HG03060 (cell line): ENCODE measurements around the gene DACT2.
"Not testable (repeated sequence)": the region's sequence is repeated elsewhere in the genome, so short reads cannot be mapped to it uniquely, and the experiment has no call there.

Experiments
- ATAC-seq: cut with Tn5 transposase; IDR thresholded peaks from one replicate; pipeline ENCODE4 v1.9.1; 2021; ENCODE audit warnings: low read depth, moderate number of reproducible peaks; ENCODE audit not compliant: unreplicated experiment

The DACT2 gene

DNA sequence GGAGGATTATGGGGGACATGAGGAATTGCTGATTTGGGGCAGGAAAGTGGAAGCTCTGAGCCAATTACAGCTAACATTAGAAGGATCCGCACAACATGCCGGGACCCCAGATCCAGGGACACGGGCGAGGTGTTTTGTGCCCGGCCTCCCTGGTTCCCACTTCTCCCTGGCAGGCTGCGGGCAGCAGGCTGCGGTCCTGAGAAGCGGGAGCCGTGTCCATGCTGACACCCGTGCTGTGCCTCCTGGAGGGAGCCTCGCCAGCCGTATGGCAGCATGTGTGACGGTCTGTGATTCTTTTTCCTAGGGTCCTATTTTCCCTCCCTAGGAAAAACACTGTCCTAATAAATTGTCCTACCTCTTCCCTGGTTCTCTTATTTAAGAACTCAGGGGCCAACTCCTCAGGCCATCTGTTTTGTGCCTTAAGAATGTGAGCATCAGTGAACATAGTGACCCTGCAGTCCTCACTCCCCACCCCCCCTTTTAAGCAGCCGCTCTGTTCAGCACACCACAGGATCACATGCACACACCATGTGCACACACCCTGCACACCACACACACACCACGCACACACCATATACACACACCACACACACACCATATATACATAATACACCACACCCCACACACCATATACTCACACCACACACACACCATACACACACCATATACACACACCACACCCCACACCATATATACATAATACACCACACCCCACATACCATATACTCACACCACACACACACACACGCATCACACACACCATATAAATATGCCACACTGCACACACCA lies 49.9 kb downstream of the DACT2 start:
- ATAC-seq = no peak

DNA sequence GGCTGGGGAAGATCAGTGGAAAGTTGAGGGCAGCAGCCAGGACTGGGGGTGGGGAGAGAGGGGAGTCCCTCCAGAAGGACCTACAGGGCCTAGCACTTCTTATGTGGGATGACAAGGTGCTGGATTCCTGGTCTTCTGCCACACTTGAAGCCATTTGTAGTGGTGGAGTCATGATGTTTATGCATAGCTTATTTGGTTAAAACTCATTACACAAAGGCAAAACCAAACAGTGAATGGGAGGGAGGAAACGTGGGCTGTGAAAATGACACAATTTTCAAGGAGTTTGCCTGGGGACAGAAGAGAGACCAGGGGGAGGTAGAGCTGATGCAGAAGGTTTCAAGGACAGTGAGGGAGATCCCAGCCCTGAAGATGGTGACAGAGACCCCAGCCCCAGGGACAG lies 50.8 kb downstream of the DACT2 start:
- no peak for ATAC-seq

DNA sequence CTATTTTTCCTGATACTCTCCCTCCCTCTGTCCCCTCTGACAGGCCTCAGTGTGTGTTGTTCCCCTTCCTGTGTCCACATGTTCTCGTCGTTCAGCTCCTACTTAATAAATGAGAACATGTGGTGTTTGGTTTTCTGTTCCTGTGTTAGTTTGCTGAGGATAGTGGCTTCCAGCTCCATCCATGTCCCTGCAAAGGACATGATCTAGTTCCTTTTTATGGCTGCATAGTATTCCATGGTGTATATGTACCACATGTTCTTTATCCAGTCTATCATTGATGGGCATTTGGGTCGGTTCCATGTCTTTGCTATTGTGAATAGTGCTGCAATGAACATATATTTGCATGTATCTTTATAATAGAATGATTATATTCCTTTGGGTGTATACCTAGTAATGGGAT lies 51.8 kb downstream of the DACT2 start:
- not testable (repeated sequence) for ATAC-seq

DNA sequence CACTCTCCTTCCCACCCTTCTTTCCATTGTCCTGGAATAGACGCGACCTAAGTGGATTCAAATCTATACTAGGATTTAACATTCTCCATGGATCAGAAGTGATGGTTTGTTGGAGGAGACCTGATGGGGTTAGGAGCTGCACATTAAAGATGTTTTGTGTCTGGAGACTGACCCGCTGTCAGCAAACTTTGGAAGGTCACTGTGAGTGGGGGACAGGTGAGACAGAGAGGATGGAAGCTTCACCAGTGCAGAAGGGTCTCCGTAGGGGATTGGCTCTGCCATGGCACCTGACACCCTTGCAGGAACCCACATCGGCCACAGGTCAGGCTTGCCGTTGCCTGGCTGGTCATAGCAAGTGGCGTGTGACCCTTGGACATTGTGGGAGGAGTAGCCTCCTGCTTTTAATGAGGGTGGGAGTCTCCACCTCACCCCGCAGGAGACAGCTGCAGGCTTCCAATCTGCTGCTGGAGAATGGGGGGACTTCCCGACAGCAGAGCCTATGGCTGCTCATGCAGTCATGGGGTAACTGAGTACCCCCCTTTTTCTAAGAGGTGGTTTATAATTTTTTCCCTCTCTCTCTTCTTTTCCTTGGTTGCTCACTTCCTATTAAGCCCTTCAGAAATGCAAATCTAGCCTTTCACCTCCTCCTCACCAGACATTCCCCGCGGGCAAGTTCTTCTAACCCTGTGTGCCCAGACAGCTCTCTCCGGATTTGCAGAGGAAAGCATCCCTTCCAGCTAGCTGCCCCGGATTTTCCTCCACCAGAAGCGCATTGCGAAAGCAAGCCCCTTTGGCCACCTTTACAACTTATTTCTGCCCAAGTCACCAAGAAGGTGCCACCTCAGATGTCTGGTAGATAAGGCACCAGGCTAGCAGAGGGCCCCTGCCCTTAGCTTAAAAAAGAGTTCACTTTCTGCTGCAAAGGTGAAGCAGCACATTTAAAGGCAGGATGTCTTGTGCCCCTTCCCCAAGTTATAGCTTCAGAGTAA lies 53.5 kb downstream of the DACT2 start:
- ATAC-seq = no peak

DNA sequence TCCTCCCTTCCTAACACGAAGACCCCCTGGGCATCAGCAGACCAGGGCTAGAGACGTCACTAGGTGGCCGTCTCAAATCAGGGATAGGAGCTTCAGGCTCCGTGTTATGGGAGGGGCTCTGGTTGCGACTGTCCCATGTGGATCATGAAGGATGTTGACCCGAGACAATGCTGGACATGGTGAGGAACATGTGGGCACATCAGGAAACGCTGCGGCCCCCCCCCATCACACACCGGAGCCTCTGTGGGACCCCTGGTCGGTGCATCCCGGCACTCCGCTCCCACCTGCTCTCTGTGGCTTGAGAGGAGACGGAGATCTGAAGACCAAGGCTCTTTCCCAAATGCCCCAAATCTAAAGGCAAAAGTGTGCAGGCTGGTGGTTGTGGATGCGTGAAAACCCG lies 54.2 kb downstream of the DACT2 start:
- no peak for ATAC-seq

DNA sequence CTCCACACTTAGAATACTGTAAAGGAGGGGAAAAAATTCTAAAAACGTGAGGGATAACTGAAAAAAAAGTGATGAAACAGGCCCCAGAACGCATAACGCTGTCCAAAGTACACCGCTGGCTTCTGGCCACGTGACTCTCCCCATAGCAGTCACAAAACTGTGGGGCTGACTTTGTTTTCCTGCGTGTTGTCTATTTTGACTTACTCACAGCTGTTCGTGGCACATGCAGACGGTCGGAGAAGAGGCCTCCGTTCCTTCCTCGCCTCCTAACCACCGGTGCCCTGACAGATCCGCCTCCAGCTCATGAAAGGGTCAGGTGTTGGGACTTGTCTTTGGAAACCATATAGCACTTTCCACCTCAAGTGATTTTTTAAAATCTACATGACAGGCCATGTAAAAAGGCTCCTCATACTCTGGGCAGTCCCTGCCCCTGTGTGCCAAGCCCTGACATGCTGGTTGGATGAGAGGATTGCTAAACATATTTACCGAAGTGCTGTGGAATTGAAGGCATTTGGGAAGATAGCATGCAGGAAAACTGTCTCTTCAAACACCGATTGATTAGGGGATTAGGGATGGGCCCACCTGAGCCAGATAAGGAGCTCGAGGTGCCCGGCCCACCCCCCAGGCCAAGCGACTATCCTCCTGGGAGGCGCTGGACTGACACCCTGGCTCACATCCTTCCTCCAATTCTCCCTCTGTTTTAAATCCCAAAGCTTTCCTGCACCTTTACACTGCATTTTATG lies 54.8 kb downstream of the DACT2 start:
- no peak for ATAC-seq

DNA sequence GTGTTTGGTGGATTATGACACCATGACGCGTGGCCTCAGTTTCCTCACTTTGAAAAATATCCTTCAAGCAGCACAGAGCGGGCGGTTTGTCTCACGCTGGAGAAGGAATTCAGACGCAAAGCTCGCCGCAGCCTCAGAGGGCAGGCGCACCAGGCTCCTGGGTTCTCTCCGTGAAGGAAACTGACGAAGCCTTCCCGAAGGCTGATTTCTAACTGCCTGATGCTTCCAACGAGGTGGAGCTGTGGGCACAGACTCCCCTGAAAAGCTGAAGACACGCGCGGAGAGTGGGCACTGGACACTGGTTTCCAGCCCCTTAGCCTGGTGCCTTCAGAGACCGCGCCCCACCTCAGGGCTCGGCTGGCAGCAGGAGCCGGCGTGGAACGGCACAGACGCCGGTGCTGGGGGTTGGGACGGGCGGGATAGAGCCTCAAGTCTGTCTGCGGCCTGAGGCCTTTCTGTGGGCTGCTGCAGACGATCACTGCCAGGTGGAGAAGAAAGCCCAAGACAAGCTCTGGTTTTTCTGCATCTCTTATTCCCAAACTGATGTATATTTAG lies 56.1 kb downstream of the DACT2 start:
- ATAC-seq = no peak

DNA sequence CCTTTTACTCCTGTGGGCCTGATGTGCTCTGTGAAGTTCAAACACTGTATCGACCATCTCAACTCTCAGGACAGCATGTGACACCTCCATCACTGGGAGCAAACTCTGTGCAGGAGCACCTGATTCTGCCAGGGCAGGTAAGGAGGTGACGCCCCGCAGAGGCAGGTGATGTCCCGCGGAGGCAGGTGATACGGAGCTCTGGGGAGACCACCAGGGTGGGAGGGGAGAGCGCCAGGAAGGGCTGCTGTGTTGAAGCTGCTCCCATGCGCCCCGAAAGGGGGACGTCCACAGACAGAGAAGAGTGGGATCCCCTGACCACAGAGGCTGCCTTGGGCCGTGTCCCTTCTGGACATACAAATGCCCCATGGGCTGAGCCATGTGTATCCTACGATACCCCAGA lies 58.3 kb downstream of the DACT2 start:
- no peak for ATAC-seq

DNA sequence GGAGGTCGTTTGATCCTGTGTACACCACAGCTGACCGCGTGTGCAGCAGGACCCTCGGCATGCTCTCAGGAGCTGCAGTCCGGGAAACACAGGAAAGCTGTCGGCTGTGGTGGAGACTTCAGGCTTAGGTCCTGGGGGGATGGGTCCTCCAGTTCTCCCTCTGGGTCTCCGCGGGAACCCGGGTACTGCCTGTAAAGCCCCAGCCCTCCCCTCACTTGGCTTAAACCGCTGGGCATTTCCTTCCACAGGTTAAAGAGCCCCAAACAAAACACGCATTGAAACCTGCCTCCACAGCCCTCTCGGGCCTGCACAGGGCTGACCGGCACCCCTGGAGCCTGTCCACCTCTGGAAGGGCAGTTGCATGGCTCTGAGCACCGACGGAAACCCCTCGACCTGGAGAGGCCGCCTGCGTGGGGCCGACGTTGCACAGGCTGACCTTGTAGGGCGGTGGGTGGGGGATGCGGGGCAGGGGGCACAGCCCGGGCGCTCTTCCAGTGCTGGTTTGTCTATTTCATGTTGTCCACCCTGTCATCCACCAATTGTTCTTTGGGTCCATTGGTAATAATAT lies 59.1 kb downstream of the DACT2 start:
- ATAC-seq = no peak

DNA sequence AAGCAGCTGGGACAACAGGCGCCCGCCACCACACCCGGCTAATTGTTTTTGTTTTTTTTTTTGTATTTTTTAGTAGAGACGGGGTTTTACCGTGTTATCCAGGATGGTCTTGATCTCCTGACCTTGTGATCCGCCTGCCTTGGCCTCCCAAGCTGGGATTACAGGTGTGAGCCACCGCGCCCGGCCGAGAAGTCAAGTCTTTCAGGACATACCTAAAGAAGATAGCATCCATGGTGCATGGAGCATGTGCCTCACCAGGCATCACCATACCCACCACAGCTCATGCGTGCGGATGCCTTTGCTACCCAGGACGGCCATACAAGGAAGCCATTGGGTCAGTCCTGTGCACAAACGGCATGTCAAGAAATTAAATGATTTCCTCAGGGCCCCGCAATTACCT lies 60.8 kb downstream of the DACT2 start:
- ATAC-seq = no peak

DNA sequence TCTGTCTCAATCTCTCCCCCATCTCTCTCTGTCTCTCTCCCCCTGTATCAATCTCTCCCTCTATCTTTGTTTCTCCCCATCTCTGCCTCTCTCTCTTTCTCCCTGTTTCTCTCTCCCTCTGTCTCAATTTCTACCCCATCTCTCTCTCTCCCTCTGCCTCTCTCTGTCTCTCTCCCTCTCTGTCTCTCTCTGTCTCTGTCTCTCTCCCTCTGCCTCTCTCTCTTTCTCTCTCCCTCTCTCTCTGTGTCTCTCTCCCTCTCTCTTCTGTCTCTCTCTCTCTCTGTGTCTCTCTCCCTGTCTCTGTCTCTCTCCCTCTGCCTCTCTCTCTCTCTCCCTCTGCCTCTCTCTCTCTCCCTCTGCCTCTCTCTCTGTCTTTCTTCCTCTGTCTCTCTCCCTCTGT lies 62.6 kb downstream of the DACT2 start:
- no peak for ATAC-seq
